Neutrophil (primary cell): ENCODE results near the gene PINLYP.

Source experiments
- H3K27ac ChIP-seq: fragments of 200-600 bp; sonication (generic); 2 replicates; pipeline ENCODE4 v1.5.1; 2016; ENCODE audit warnings: mild to moderate bottlenecking, moderate library complexity
- H3K27me3 ChIP-seq: fragments of 200-600 bp; sonication (generic); 2 replicates; pipeline ENCODE4 v1.6.0; 2016; ENCODE audit warnings: mild to moderate bottlenecking
- H3K36me3 ChIP-seq: fragments of 200-600 bp; sonication (generic); 2 replicates; pipeline ENCODE4 v1.5.1; 2017
- H3K4me1 ChIP-seq, 2 experiments: fragments of 200-600 bp in 1 of 2; sonication (generic) in 1 of 2; 1 replicate in 1 of 2; 2 replicates in 1 of 2; pipeline versions ENCODE4 v1.5.1 to v1.6.1; 2013 to 2016; ENCODE audit warnings: low read depth in 1 of 2, low read length in 1 of 2, mild to moderate bottlenecking in 1 of 2, moderate library complexity in 1 of 2; ENCODE audit not compliant: control insufficient read depth in 1 of 2, insufficient read depth in 1 of 2
- H3K4me3 ChIP-seq, 2 experiments: fragments of 200-600 bp in 1 of 2; sonication (generic) in 1 of 2; 1 replicate in 1 of 2; 2 replicates in 1 of 2; pipeline ENCODE4 v1.5.1; 2013 to 2016; ENCODE audit warnings: low read depth in 1 of 2, low read length in 1 of 2, mild to moderate bottlenecking in 1 of 2, moderate library complexity in 1 of 2
- H3K9me3 ChIP-seq: fragments of 200-600 bp; sonication (generic); 2 replicates; pipeline ENCODE4 v1.5.1; 2016
- CTCF ChIP-seq: fragments of 200-600 bp; sonication (generic); IDR thresholded peaks from 2 replicates; pipeline ENCODE4 v1.5.1; 2016; ENCODE audit warnings: antibody characterized with exemption

Gene PINLYP

GRCh38 chr19:43538922-43539321, 36.7 kb upstream of the PINLYP start:
- no peaks in the 10 kb centered on the region for H3K27me3 ChIP-seq
- no peak for TF ChIP-seq CTCF
- peaks cover under 1 to 4% of the 10 kb centered on the region in 2 experiments for H3K4me1 ChIP-seq
- H3K27ac ChIP-seq = no peak overlapping the region
- no peak overlapping the region for H3K4me3 ChIP-seq
- H3K36me3 ChIP-seq = peaks cover 66% of the 10 kb centered on the region
- H3K9me3 ChIP-seq = no peaks in the 10 kb centered on the region

- no peak overlapping the region for H3K27ac ChIP-seq
- H3K9me3 ChIP-seq = no peaks in the 10 kb centered on the region
- no peak overlapping the region for H3K4me3 ChIP-seq
- no peaks in the 10 kb centered on the region for H3K4me1 ChIP-seq
- no peak for TF ChIP-seq CTCF
- peaks cover 80% of the 10 kb centered on the region for H3K36me3 ChIP-seq
- no peaks in the 10 kb centered on the region for H3K27me3 ChIP-seq
Measured at GRCh38 chr19:43540381-43540780, 35.2 kb upstream of the PINLYP start.

- no peak for TF ChIP-seq CTCF
- Histone ChIP-seq H3K27me3 (no peaks in the 10 kb centered on the region), H3K27ac (no peak overlapping the region), H3K4me1 (no peaks in the 10 kb centered on the region), H3K4me3 (no peak overlapping the region), H3K36me3 (peaks cover 96% of the 10 kb centered on the region), H3K9me3 (no peaks in the 10 kb centered on the region)
Measured at GRCh38 chr19:43541920-43542650, 33.5 kb upstream of the PINLYP start.

- H3K36me3 ChIP-seq = peaks cover 78% of the 10 kb centered on the region
- no peak overlapping the region for H3K27ac ChIP-seq
- H3K4me3 ChIP-seq = no peak overlapping the region
- no peaks in the 10 kb centered on the region for H3K9me3 ChIP-seq
- TF ChIP-seq CTCF = no peak
- no peaks in the 10 kb centered on the region for H3K4me1 ChIP-seq
- H3K27me3 ChIP-seq = no peaks in the 10 kb centered on the region
Measured at GRCh38 chr19:43544077-43544476, 31.5 kb upstream of the PINLYP start.

GRCh38 chr19:43545276-43545675, 30.3 kb upstream of the PINLYP start:
- Histone ChIP-seq H3K4me3 (no peak overlapping the region), H3K27me3 (no peaks in the 10 kb centered on the region), H3K36me3 (peaks cover 80% of the 10 kb centered on the region), H3K27ac (no peak overlapping the region), H3K9me3 (no peaks in the 10 kb centered on the region), H3K4me1 (no peaks in the 10 kb centered on the region)
- TF ChIP-seq CTCF = no peak
